ENCODE data around the gene FCN3.

DNA sequence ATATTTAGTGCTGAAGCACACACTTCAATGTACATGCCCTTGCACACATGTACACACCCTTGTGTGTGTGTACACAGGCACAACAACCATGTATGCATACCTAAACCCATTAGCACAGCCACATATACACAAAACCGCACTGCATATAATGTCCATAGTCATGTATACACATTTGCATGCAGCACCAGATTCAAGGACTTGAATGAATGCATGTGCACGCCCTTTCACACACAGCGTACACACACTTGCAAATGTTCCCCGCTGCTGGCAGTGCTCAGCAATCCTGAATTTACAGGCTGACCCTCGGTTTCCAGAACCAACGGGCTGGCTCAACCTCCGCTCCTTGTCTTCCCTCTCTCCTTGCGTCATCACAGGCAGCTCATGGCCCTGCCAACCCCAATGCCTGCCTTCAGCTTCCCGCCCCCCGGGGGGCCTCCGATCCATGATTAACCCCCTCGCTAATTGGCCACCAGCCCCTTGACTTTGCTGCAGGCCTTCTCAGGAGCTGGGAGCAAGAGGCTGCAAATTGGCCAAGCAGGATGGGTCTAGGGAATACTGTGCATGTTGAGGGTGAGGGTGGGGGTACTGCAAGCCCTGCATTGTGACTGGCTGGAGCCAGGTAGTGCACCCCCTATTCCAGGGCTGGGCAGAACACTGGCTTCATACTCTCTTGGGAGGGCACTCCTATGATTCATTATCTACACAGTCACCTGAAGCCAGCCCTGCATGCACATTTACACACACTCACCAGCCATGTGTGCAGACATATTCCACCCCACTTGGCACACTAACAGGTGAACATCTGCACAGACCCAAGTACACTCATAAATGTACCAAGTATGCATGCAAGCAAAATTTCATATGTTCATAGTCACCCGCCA lies 25.7 kb upstream of the FCN3 start:
- TF ChIP-seq, protein P1, sequence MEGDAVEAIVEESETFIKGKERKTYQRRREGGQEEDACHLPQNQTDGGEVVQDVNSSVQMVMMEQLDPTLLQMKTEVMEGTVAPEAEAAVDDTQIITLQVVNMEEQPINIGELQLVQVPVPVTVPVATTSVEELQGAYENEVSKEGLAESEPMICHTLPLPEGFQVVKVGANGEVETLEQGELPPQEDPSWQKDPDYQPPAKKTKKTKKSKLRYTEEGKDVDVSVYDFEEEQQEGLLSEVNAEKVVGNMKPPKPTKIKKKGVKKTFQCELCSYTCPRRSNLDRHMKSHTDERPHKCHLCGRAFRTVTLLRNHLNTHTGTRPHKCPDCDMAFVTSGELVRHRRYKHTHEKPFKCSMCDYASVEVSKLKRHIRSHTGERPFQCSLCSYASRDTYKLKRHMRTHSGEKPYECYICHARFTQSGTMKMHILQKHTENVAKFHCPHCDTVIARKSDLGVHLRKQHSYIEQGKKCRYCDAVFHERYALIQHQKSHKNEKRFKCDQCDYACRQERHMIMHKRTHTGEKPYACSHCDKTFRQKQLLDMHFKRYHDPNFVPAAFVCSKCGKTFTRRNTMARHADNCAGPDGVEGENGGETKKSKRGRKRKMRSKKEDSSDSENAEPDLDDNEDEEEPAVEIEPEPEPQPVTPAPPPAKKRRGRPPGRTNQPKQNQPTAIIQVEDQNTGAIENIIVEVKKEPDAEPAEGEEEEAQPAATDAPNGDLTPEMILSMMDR (IDR thresholded peaks at IDR 0.05), result no peak
- TF ChIP-seq POLR2A (IDR thresholded peaks at IDR 0.05), result no peak

All from ovary (tissue), 3 donors.